Prostate gland (tissue), 1 donor: ENCODE data around the gene CACNA1D.

Experiments used
- POLR2A ChIP-seq: fragments of 450-650 bp; IDR thresholded peaks from one replicate; pipeline ENCODE4 v1.6.1; 2016; ENCODE audit warnings: antibody characterized with exemption, mild to moderate bottlenecking
- POLR2AphosphoS5 ChIP-seq: sonication (generic); formaldehyde crosslinking; IDR thresholded peaks from one replicate; pipeline ENCODE4 v1.6.1; 2017; ENCODE audit warnings: antibody characterized with exemption

- TF ChIP-seq POLR2AphosphoS5 = no peak
- TF ChIP-seq POLR2A = no peak
Observed at GRCh38 chr3:53510508-53510907, 16.1 kb downstream of the CACNA1D start.
